ENCODE data around the gene CELA2A. TPM values are rescaled to one million over a fixed set of nuclear protein-coding genes. Genes with fewer than 3 reads are reported as not detected.

CELA2A gene
- total RNA-seq, 1 experiment from 2014 or later, result not detected

GRCh38 chr1:15425521-15425920, 31.0 kb upstream of the CELA2A start:
- intact Hi-C loops (cut with micrococcal nuclease), result no loop called here
- Histone ChIP-seq H3K27ac (ENCODE audit: low read length) (no peak overlapping the region), H3K36me3 (ENCODE audit: low read depth, low read length) (peaks cover 28% of the 10 kb centered on the region), H2AFZ (ENCODE audit: low read length) (no peak overlapping the region), H3F3A (ENCODE audit: low read length, unreplicated experiment) (no peaks in the 10 kb centered on the region), H3K9ac (ENCODE audit: low read length) (no peak overlapping the region), H3K79me2 (ENCODE audit: low read length) (peaks cover 44% of the 10 kb centered on the region), H3K4me3 (ENCODE audit: low read length) (no peak overlapping the region), H3K4me2 (ENCODE audit: low read length) (no peak overlapping the region), H3K27me3 (ENCODE audit: low read length) (no peaks in the 10 kb centered on the region), H3K9me2 (replicated peaks; ENCODE audit: low read length) (no peaks in the 10 kb centered on the region), H3K4me1 (ENCODE audit: insufficient read depth, low read length) (peaks cover 35% of the 10 kb centered on the region), H3K9me3 (ENCODE audit: low read length) (no peaks in the 10 kb centered on the region), H4K20me1 (ENCODE audit: low read length) (peaks cover 19% of the 10 kb centered on the region; the same call in 1 of the 2 replicates)
- POLR2A ChIA-PET (ENCODE audit: unreplicated experiment), result interaction anchor here (0.6 kb wide), 1 partner anchor 102 kb away, joined by 5 read pairs; no protein-coding TSS in a partner anchor
- TF ChIP-seq EZH2phosphoT487 (IDR thresholded peaks at IDR 0.05; ENCODE audit: borderline replicate concordance, low read length) (no peak), EZH2 (IDR thresholded peaks at IDR 0.05; ENCODE audit: low read length, unreplicated experiment) (no peak), CTCF (conservative IDR thresholded peaks at IDR 0.05; ENCODE audit: low read depth, low read length) (no peak)
- ATAC-seq (no peak), DNase-seq (no peak)
- no TSS peak for BruUV-seq (replicated peaks)
- CTCF ChIA-PET, result no interaction called here

- Histone ChIP-seq H3K79me2 (ENCODE audit: low read length) (peaks cover 40% of the 10 kb centered on the region), H3K9ac (ENCODE audit: low read length) (no peak overlapping the region), H3K27me3 (ENCODE audit: low read length) (no peaks in the 10 kb centered on the region), H3F3A (ENCODE audit: low read length, unreplicated experiment) (no peaks in the 10 kb centered on the region), H4K20me1 (ENCODE audit: low read length) (peaks cover 19% of the 10 kb centered on the region; the same call in 1 of the 2 replicates), H3K9me2 (replicated peaks; ENCODE audit: low read length) (no peaks in the 10 kb centered on the region), H2AFZ (ENCODE audit: low read length) (no peak overlapping the region), H3K4me2 (ENCODE audit: low read length) (no peak overlapping the region), H3K4me3 (ENCODE audit: low read length) (no peak overlapping the region), H3K27ac (ENCODE audit: low read length) (peak overlapping the region; percentile 25; the same call in 1 of the 2 replicates), H3K9me3 (ENCODE audit: low read length) (no peaks in the 10 kb centered on the region), H3K4me1 (ENCODE audit: insufficient read depth, low read length) (peaks cover 35% of the 10 kb centered on the region), H3K36me3 (ENCODE audit: low read depth, low read length) (peaks cover 26% of the 10 kb centered on the region)
- no TSS peak for BruUV-seq (replicated peaks)
- ChIA-PET CTCF (interaction anchor here (0.5 kb wide), 1 partner anchor 85 kb away, joined by 3 read pairs; no protein-coding TSS in a partner anchor), POLR2A (ENCODE audit: unreplicated experiment) (no interaction called here)
- no peak for DNase-seq
- ATAC-seq, result no peak
- TF ChIP-seq CTCF (conservative IDR thresholded peaks at IDR 0.05; ENCODE audit: low read depth, low read length), result no peak
- no peak for TF ChIP-seq EZH2 (IDR thresholded peaks at IDR 0.05; ENCODE audit: low read length, unreplicated experiment)
- TF ChIP-seq EZH2phosphoT487 (IDR thresholded peaks at IDR 0.05; ENCODE audit: borderline replicate concordance, low read length), result no peak
- intact Hi-C loops (cut with micrococcal nuclease), result no loop called here
Measured at GRCh38 chr1:15425958-15426357, 30.6 kb upstream of the CELA2A start.

- H3K79me2 ChIP-seq (ENCODE audit: low read length), result peaks cover 32% of the 10 kb centered on the region
- H3K9me3 ChIP-seq (ENCODE audit: low read length), result no peaks in the 10 kb centered on the region
- no peak overlapping the region for H3K9ac ChIP-seq (ENCODE audit: low read length)
- H3K9me2 ChIP-seq (replicated peaks; ENCODE audit: low read length), result no peaks in the 10 kb centered on the region
- DNase-seq (peak; percentile 51), ATAC-seq (peak; percentile 73)
- CTCF ChIA-PET, result interaction anchor here (0.5 kb wide), 1 partner anchor 84 kb away, joined by 3 read pairs; no protein-coding TSS in a partner anchor
- BruUV-seq (replicated peaks), result no TSS peak
- H3K4me1 ChIP-seq (ENCODE audit: insufficient read depth, low read length), result peaks cover 35% of the 10 kb centered on the region
- POLR2A ChIA-PET (ENCODE audit: unreplicated experiment), result no interaction called here
- peak overlapping the region; percentile 25; the same call in 1 of the 2 replicates for H3K27ac ChIP-seq (ENCODE audit: low read length)
- H2AFZ ChIP-seq (ENCODE audit: low read length), result no peak overlapping the region
- no peak overlapping the region for H3K4me3 ChIP-seq (ENCODE audit: low read length)
- H3F3A ChIP-seq (ENCODE audit: low read length, unreplicated experiment), result no peaks in the 10 kb centered on the region
- H3K36me3 ChIP-seq (ENCODE audit: low read depth, low read length), result peaks cover 25% of the 10 kb centered on the region
- H3K27me3 ChIP-seq (ENCODE audit: low read length), result no peaks in the 10 kb centered on the region
- H3K4me2 ChIP-seq (ENCODE audit: low read length), result no peak overlapping the region
- peaks cover 13% of the 10 kb centered on the region; the same call in 1 of the 2 replicates for H4K20me1 ChIP-seq (ENCODE audit: low read length)
- TF ChIP-seq EZH2 (IDR thresholded peaks at IDR 0.05; ENCODE audit: low read length, unreplicated experiment) (no peak), CTCF (conservative IDR thresholded peaks at IDR 0.05; ENCODE audit: low read depth, low read length) (no peak), EZH2phosphoT487 (IDR thresholded peaks at IDR 0.05; ENCODE audit: borderline replicate concordance, low read length) (no peak)
- intact Hi-C loops (cut with micrococcal nuclease), result no loop called here
Measured at GRCh38 chr1:15426492-15427279, 29.8 kb upstream of the CELA2A start.

Measured in PC-3 (cell line).